ENCODE data around the gene MINDY4.

The MINDY4 gene

DNA sequence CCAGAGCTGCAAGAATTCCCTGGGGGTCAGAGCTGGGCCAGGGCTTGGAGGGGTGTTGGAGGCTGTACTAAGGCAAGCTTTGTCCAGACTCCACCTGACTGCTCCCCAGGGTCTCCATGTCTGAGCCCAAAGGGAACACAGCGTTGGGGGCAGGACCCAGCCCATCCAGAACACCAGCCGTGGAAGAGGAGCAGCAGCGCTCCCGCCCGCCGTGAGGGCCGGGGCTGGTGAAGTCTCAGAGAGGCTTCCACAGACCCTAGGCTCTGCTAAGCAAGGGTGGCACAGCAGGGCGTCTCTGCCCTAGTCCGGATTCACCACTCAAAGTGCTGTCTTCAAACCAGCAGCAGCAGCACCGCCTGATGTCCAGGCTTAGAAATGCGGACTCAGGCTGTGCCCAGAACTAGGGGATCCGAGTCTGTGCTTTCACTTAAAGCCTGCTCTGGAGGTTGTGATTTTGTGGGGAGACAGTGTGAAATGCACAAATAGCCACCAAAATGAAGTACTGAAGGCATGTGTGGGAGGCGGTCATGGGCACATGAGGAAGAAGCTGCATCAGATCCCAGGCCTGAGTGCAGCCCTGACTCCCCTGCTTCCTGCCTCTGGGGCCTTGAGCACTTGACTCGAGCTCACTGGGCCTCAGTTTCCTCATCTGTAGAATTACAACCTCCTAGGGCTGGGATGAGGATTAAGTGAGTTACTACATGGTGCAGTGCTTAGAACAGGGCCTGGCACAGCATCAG is 123.8 kb downstream of the MINDY4 start:
- no peak overlapping the region for H3K4me3 ChIP-seq (ENCODE audit: low read depth, low read length)
- DNase-seq (ENCODE audit: low read depth, low spot score) = no peak
- in situ Hi-C loops (cut with HindIII; ENCODE audit: low sequenced_read_pairs) = no loop called here
- TF ChIP-seq, protein P1, sequence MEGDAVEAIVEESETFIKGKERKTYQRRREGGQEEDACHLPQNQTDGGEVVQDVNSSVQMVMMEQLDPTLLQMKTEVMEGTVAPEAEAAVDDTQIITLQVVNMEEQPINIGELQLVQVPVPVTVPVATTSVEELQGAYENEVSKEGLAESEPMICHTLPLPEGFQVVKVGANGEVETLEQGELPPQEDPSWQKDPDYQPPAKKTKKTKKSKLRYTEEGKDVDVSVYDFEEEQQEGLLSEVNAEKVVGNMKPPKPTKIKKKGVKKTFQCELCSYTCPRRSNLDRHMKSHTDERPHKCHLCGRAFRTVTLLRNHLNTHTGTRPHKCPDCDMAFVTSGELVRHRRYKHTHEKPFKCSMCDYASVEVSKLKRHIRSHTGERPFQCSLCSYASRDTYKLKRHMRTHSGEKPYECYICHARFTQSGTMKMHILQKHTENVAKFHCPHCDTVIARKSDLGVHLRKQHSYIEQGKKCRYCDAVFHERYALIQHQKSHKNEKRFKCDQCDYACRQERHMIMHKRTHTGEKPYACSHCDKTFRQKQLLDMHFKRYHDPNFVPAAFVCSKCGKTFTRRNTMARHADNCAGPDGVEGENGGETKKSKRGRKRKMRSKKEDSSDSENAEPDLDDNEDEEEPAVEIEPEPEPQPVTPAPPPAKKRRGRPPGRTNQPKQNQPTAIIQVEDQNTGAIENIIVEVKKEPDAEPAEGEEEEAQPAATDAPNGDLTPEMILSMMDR (IDR thresholded peaks at IDR 0.05; ENCODE audit: low read depth, low read length) = peak; percentile 30

- in situ Hi-C loops (cut with HindIII; ENCODE audit: low sequenced_read_pairs) = no loop called here
Measured at GRCh38 chr7:30896036-30896435, 124.8 kb downstream of the MINDY4 start.

GRCh38 chr7:30896783-30897637 is 125.8 kb downstream of the MINDY4 start:
- no peak for DNase-seq (ENCODE audit: low read depth, low spot score)
- TF ChIP-seq, protein P1 (IDR thresholded peaks at IDR 0.05; ENCODE audit: low read depth, low read length) = no peak
- H3K4me3 ChIP-seq (ENCODE audit: low read depth, low read length) = no peak overlapping the region
- in situ Hi-C loops (cut with HindIII; ENCODE audit: low sequenced_read_pairs) = no loop called here

More at GRCh38 chr7:30896036-30896435, 124.8 kb downstream of the MINDY4 start:
- no peak for DNase-seq (ENCODE audit: low read depth, low spot score)
- H3K4me3 ChIP-seq (ENCODE audit: low read depth, low read length) = no peak overlapping the region
- TF ChIP-seq, protein P1 (IDR thresholded peaks at IDR 0.05; ENCODE audit: low read depth, low read length) = no peak

GRCh38 chr7:30897770-30898169 is 126.6 kb downstream of the MINDY4 start:
- no peak for DNase-seq (ENCODE audit: low read depth, low spot score)
- H3K4me3 ChIP-seq (ENCODE audit: low read depth, low read length) = no peak overlapping the region
- TF ChIP-seq, protein P1 (IDR thresholded peaks at IDR 0.05; ENCODE audit: low read depth, low read length) = no peak
- in situ Hi-C loops (cut with HindIII; ENCODE audit: low sequenced_read_pairs) = no loop called here

- in situ Hi-C loops (cut with HindIII; ENCODE audit: low sequenced_read_pairs) = no loop called here
- TF ChIP-seq, protein P1 (IDR thresholded peaks at IDR 0.05; ENCODE audit: low read depth, low read length) = no peak
- no peak for DNase-seq (ENCODE audit: low read depth, low spot score)
- no peak overlapping the region for H3K4me3 ChIP-seq (ENCODE audit: low read depth, low read length)
Measured at GRCh38 chr7:30898411-30898810, 127.2 kb downstream of the MINDY4 start.

DNA sequence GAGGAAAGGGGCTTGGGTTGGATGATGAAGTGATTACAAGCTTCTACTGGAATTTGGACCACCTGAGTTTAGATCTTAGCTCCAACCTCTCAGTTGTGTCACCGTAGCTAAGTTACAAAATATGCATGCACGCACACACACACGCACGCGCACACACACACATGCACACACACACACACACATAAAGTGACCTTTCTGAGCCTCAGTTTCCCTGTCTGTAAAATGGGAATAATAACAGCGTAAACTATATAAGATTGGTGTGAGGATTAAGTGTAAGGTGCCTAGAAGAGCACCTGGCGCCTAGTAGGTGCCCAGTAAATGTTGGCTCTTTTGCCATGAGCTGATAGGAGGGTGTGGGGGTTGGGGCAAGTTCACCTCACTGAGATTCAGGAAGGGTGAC is 127.8 kb downstream of the MINDY4 start:
- no peak overlapping the region for H3K4me3 ChIP-seq (ENCODE audit: low read depth, low read length)
- no peak for DNase-seq (ENCODE audit: low read depth, low spot score)
- TF ChIP-seq, protein P1 (IDR thresholded peaks at IDR 0.05; ENCODE audit: low read depth, low read length) = no peak
- in situ Hi-C loops (cut with HindIII; ENCODE audit: low sequenced_read_pairs) = no loop called here

Measured in astrocyte of the spinal cord (primary cell).